ENCODE measurements around the gene ASTN2.

- TF ChIP-seq ZNF274 (IDR thresholded peaks at IDR 0.05; ENCODE audit: low read depth, low read length) = no peak
- no peak for TF ChIP-seq YY1 (IDR thresholded peaks at IDR 0.05; ENCODE audit: insufficient read depth, insufficient read length)
Measured at GRCh38 chr9:117247266-117247665, 167.6 kb downstream of the ASTN2 start.

Measured in NT2/D1 (cell line).